HL-60 (cell line): ENCODE results near the gene COMMD7.

Experiments used
- POLR2AphosphoS5 ChIP-seq: IDR thresholded peaks from 2 replicates; pipeline ENCODE4 v1.6.1; 2012; ENCODE audit warnings: low read depth
- TF ChIP-seq, protein P1 (sequence below): IDR thresholded peaks from 2 replicates; pipeline ENCODE4 v1.6.1; 2012; ENCODE audit warnings: low read depth; ENCODE audit not compliant: insufficient replicate concordance
- TF ChIP-seq, protein P2 (sequence below): IDR thresholded peaks from one replicate; pipeline ENCODE4 v1.5.1; 2011; ENCODE audit warnings: low read length, control low read depth, inconsistent platforms; ENCODE audit not compliant: insufficient read depth

GRCh38 chr20:32687180-32687532 lies 56.1 kb downstream of the COMMD7 start:
- TF ChIP-seq, protein P1, sequence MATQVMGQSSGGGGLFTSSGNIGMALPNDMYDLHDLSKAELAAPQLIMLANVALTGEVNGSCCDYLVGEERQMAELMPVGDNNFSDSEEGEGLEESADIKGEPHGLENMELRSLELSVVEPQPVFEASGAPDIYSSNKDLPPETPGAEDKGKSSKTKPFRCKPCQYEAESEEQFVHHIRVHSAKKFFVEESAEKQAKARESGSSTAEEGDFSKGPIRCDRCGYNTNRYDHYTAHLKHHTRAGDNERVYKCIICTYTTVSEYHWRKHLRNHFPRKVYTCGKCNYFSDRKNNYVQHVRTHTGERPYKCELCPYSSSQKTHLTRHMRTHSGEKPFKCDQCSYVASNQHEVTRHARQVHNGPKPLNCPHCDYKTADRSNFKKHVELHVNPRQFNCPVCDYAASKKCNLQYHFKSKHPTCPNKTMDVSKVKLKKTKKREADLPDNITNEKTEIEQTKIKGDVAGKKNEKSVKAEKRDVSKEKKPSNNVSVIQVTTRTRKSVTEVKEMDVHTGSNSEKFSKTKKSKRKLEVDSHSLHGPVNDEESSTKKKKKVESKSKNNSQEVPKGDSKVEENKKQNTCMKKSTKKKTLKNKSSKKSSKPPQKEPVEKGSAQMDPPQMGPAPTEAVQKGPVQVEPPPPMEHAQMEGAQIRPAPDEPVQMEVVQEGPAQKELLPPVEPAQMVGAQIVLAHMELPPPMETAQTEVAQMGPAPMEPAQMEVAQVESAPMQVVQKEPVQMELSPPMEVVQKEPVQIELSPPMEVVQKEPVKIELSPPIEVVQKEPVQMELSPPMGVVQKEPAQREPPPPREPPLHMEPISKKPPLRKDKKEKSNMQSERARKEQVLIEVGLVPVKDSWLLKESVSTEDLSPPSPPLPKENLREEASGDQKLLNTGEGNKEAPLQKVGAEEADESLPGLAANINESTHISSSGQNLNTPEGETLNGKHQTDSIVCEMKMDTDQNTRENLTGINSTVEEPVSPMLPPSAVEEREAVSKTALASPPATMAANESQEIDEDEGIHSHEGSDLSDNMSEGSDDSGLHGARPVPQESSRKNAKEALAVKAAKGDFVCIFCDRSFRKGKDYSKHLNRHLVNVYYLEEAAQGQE, result no peak
- TF ChIP-seq, protein P2, sequence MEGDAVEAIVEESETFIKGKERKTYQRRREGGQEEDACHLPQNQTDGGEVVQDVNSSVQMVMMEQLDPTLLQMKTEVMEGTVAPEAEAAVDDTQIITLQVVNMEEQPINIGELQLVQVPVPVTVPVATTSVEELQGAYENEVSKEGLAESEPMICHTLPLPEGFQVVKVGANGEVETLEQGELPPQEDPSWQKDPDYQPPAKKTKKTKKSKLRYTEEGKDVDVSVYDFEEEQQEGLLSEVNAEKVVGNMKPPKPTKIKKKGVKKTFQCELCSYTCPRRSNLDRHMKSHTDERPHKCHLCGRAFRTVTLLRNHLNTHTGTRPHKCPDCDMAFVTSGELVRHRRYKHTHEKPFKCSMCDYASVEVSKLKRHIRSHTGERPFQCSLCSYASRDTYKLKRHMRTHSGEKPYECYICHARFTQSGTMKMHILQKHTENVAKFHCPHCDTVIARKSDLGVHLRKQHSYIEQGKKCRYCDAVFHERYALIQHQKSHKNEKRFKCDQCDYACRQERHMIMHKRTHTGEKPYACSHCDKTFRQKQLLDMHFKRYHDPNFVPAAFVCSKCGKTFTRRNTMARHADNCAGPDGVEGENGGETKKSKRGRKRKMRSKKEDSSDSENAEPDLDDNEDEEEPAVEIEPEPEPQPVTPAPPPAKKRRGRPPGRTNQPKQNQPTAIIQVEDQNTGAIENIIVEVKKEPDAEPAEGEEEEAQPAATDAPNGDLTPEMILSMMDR, result no peak
- TF ChIP-seq POLR2AphosphoS5, result no peak
